ENCODE results near the gene ITGAL. TPM values are rescaled to one million over a fixed set of nuclear protein-coding genes. Genes with fewer than 3 reads are reported as not detected.

The ITGAL gene
- total and polyA plus RNA-seq, 2 of the 13 experiments (the other 11 are each of a cell fraction or from before 2014, with no cell fraction given): 0.86 to 1.2 TPM

DNA sequence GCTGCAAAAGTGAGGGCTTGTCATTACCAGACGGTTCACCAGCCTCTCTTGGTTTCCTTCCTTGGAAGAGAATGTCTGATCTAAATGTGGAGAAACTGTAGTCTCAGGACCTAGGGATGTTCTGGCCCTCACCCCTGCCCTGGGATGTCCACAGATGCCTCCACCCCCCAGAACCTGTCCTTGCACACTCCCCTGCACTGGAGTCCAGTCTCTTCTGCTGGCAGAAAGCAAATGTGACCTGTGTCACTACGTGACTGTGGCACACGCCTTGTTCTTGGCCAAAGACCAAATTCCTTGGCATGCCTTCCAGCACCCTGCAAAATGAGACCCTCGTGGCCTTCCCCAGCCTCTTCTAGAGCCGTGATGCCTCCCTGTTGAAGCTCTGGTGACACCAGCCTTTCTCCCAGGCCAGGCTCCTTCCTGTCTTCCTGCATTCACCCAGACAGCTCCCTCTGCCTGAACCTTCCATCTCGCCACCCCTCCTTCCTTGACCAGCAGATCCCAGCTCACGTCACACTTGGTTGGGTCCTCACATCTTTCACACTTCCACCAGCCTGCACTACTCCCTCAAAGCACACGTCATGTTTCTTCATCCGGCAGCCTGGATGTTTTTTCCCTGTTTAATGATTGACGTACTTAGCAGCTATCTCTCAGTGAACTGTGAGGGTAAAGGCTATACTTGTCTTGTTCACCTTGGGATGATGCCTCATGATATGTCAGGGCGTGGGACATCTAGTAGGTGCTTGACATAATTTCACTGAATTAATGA lies 49.5 kb downstream of the ITGAL start (continued):
- TF ChIP-seq TFDP1 (CRISPR knock-in tag; IDR thresholded peaks at IDR 0.05; ENCODE audit: borderline replicate concordance): peak; percentile 51; the same call in 1 of the 2 replicates
- no peak for TF ChIP-seq CREBL2 (CRISPR knock-in tag; IDR thresholded peaks at IDR 0.05; ENCODE audit: borderline replicate concordance)
- no peak for TF ChIP-seq ZNF124 (CRISPR knock-in tag; IDR thresholded peaks at IDR 0.05)
- TF ChIP-seq ZNF207 (IDR thresholded peaks at IDR 0.05; ENCODE audit: borderline replicate concordance): no peak
- no peak for TF ChIP-seq STAT6 (CRISPR knock-in tag; IDR thresholded peaks at IDR 0.05; ENCODE audit: borderline replicate concordance)
- TF ChIP-seq CEBPB (IDR thresholded peaks at IDR 0.05; ENCODE audit: borderline replicate concordance, low read depth, low read length): no peak
- no peak for TF ChIP-seq ZSCAN20 (CRISPR knock-in tag; IDR thresholded peaks at IDR 0.05; ENCODE audit: borderline replicate concordance)
- TF ChIP-seq ZNF652 (CRISPR knock-in tag; IDR thresholded peaks at IDR 0.05; ENCODE audit: borderline replicate concordance, low read depth): no peak
- no peak for TF ChIP-seq SRSF9 (IDR thresholded peaks at IDR 0.05; ENCODE audit: borderline replicate concordance, insufficient read depth, low read depth, low read length, poor library complexity, severe bottlenecking)
- TF ChIP-seq, protein P1, sequence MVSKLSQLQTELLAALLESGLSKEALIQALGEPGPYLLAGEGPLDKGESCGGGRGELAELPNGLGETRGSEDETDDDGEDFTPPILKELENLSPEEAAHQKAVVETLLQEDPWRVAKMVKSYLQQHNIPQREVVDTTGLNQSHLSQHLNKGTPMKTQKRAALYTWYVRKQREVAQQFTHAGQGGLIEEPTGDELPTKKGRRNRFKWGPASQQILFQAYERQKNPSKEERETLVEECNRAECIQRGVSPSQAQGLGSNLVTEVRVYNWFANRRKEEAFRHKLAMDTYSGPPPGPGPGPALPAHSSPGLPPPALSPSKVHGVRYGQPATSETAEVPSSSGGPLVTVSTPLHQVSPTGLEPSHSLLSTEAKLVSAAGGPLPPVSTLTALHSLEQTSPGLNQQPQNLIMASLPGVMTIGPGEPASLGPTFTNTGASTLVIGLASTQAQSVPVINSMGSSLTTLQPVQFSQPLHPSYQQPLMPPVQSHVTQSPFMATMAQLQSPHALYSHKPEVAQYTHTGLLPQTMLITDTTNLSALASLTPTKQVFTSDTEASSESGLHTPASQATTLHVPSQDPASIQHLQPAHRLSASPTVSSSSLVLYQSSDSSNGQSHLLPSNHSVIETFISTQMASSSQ (IDR thresholded peaks at IDR 0.05; ENCODE audit: low read depth): peak; percentile 90
- TF ChIP-seq, protein P1 (CRISPR knock-in tag; IDR thresholded peaks at IDR 0.05; ENCODE audit: borderline replicate concordance): peak; percentile 89
- no peak for TF ChIP-seq NAIF1 (CRISPR knock-in tag; IDR thresholded peaks at IDR 0.05; ENCODE audit: borderline replicate concordance)
- TF ChIP-seq ELF3 (CRISPR knock-in tag; IDR thresholded peaks at IDR 0.05): peak; percentile 64; the same call in 1 of the 2 replicates
- no peak; the same call in 1 of the 2 replicates for TF ChIP-seq RXRB (CRISPR knock-in tag; IDR thresholded peaks at IDR 0.05; ENCODE audit: borderline replicate concordance)
- no peak for TF ChIP-seq SCMH1 (CRISPR knock-in tag; IDR thresholded peaks at IDR 0.05; ENCODE audit: borderline replicate concordance)
- TF ChIP-seq, protein P2, sequence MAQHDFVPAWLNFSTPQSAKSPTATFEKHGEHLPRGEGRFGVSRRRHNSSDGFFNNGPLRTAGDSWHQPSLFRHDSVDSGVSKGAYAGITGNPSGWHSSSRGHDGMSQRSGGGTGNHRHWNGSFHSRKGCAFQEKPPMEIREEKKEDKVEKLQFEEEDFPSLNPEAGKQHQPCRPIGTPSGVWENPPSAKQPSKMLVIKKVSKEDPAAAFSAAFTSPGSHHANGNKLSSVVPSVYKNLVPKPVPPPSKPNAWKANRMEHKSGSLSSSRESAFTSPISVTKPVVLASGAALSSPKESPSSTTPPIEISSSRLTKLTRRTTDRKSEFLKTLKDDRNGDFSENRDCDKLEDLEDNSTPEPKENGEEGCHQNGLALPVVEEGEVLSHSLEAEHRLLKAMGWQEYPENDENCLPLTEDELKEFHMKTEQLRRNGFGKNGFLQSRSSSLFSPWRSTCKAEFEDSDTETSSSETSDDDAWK (CRISPR knock-in tag; IDR thresholded peaks at IDR 0.05): no peak
- peak; percentile 33; the same call in 1 of the 2 replicates for TF ChIP-seq NFATC3 (CRISPR knock-in tag; IDR thresholded peaks at IDR 0.05)
- TF ChIP-seq, protein P3, sequence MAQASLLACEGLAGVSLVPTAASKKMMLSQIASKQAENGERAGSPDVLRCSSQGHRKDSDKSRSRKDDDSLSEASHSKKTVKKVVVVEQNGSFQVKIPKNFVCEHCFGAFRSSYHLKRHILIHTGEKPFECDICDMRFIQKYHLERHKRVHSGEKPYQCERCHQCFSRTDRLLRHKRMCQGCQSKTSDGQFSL (CRISPR knock-in tag; IDR thresholded peaks at IDR 0.05): no peak
